ENCODE results near the gene POLG. TPM values are rescaled to one million over a fixed set of nuclear protein-coding genes. Genes with fewer than 3 reads are reported as not detected.

Gene POLG
- total RNA-seq, 2 donors from 2014 or later: 55.3 to 60.2 TPM

DNA sequence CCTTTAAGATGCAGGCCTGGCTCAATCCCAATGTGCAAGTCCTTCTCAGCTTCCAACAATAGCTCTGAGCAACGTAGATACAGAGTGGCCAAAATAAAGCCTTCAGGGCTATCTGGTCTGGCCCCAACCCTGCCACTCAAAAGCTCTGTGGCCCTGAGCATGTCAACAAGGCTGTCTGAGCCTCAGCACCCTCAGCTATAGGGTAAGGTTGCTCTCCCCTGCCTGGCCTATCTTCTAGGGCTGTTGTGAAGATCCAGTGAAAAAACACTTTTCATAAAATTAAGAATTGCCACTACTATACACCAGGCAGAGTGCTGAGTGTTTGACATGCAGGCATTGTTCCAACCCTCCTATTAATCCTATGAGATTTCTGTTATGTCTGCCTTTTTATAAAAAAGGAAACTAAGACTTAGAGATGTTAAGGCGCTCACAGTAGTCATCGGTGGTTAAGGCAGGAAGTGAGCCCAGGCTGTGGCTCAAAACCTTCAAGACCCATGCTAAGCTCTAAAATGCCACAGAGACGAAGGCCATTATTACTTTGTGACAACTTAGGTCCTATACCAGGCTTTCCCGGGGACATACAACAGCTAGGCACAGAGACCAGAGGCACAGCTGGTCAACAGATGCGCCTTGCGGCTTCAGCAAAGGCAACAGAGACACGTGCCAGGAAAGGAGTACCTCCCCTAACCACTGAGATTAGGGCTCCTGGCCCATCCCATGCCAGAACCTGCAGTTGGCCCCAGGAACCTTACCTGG is 5.1 kb downstream of the POLG start:
- 95 to 97% methylated on average over 5 to 8 of the region's 8 CpGs for WGBS, 2 experiments (ENCODE audit: insufficient coverage in 1 of 2, insufficient read length in 1 of 2)
- H3K27me3 Mint-ChIP-seq (ENCODE audit: insufficient read depth): no peaks in the 10 kb centered on the region
- Histone ChIP-seq H3K9ac (ENCODE audit: extremely low read depth, low read length, poor library complexity, severe bottlenecking) (no peak overlapping the region), H3K27me3 (ENCODE audit: control insufficient read depth, insufficient read depth, low read length, poor library complexity, severe bottlenecking) (no peaks in the 10 kb centered on the region), H3K27ac (ENCODE audit: low read depth, low read length) (no peak overlapping the region), H3K4me1 (ENCODE audit: control insufficient read depth, insufficient read depth, low read length) (peaks cover 16% of the 10 kb centered on the region), H3K36me3 (ENCODE audit: control insufficient read depth, insufficient read depth, low read length) (peaks cover 85% of the 10 kb centered on the region), H3K9me3 (ENCODE audit: control insufficient read depth, low read length) (no peaks in the 10 kb centered on the region), H3K4me3 (ENCODE audit: low read length) (no peak overlapping the region)
- DNase-seq: no peak
- TF ChIP-seq, protein P1, sequence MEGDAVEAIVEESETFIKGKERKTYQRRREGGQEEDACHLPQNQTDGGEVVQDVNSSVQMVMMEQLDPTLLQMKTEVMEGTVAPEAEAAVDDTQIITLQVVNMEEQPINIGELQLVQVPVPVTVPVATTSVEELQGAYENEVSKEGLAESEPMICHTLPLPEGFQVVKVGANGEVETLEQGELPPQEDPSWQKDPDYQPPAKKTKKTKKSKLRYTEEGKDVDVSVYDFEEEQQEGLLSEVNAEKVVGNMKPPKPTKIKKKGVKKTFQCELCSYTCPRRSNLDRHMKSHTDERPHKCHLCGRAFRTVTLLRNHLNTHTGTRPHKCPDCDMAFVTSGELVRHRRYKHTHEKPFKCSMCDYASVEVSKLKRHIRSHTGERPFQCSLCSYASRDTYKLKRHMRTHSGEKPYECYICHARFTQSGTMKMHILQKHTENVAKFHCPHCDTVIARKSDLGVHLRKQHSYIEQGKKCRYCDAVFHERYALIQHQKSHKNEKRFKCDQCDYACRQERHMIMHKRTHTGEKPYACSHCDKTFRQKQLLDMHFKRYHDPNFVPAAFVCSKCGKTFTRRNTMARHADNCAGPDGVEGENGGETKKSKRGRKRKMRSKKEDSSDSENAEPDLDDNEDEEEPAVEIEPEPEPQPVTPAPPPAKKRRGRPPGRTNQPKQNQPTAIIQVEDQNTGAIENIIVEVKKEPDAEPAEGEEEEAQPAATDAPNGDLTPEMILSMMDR (conservative IDR thresholded peaks at IDR 0.05): no peak
- H3K4me3 Mint-ChIP-seq: no peak overlapping the region
- peaks cover 66% of the 10 kb centered on the region for H3K36me3 Mint-ChIP-seq (ENCODE audit: low read depth)
- H3K9me3 Mint-ChIP-seq: no peaks in the 10 kb centered on the region
- H3K4me1 Mint-ChIP-seq: peaks cover 9% of the 10 kb centered on the region
- H3K27ac Mint-ChIP-seq: no peak overlapping the region

- no peak for DNase-seq
- Histone ChIP-seq H3K9ac (ENCODE audit: extremely low read depth, low read length, poor library complexity, severe bottlenecking) (no peak overlapping the region), H3K36me3 (ENCODE audit: control insufficient read depth, insufficient read depth, low read length) (peaks cover 91% of the 10 kb centered on the region), H3K4me3 (ENCODE audit: low read length) (no peak overlapping the region), H3K27me3 (ENCODE audit: control insufficient read depth, insufficient read depth, low read length, poor library complexity, severe bottlenecking) (no peaks in the 10 kb centered on the region), H3K27ac (ENCODE audit: low read depth, low read length) (no peak overlapping the region), H3K4me1 (ENCODE audit: control insufficient read depth, insufficient read depth, low read length) (peaks cover 16% of the 10 kb centered on the region), H3K9me3 (ENCODE audit: control insufficient read depth, low read length) (no peaks in the 10 kb centered on the region)
- H3K9me3 Mint-ChIP-seq: no peaks in the 10 kb centered on the region
- no peak overlapping the region for H3K27ac Mint-ChIP-seq
- WGBS, 2 experiments (ENCODE audit: insufficient coverage in 1 of 2, insufficient read length in 1 of 2): 92 to 94% methylated on average over 6 to 13 of the region's 13 CpGs
- no peak overlapping the region for H3K4me3 Mint-ChIP-seq
- no peaks in the 10 kb centered on the region for H3K27me3 Mint-ChIP-seq (ENCODE audit: insufficient read depth)
- H3K36me3 Mint-ChIP-seq (ENCODE audit: low read depth): peaks cover 73% of the 10 kb centered on the region
- H3K4me1 Mint-ChIP-seq: peaks cover 9% of the 10 kb centered on the region
- TF ChIP-seq, protein P1 (conservative IDR thresholded peaks at IDR 0.05): no peak
These were observed 6.0 kb downstream of the POLG start for GRCh38 chr15:89328398-89329254.

GRCh38 chr15:89327113-89327512 is 7.5 kb downstream of the POLG start:
- Histone ChIP-seq H3K27ac (ENCODE audit: low read depth, low read length) (no peak overlapping the region), H3K4me3 (ENCODE audit: low read length) (no peak overlapping the region), H3K9me3 (ENCODE audit: control insufficient read depth, low read length) (no peaks in the 10 kb centered on the region), H3K36me3 (ENCODE audit: control insufficient read depth, insufficient read depth, low read length) (peaks cover 96% of the 10 kb centered on the region), H3K9ac (ENCODE audit: extremely low read depth, low read length, poor library complexity, severe bottlenecking) (no peak overlapping the region), H3K4me1 (ENCODE audit: control insufficient read depth, insufficient read depth, low read length) (peaks cover 9% of the 10 kb centered on the region), H3K27me3 (ENCODE audit: control insufficient read depth, insufficient read depth, low read length, poor library complexity, severe bottlenecking) (no peaks in the 10 kb centered on the region)
- Mint-ChIP-seq H3K9me3 (no peaks in the 10 kb centered on the region), H3K4me1 (peaks cover 7% of the 10 kb centered on the region), H3K36me3 (ENCODE audit: low read depth) (peaks cover 80% of the 10 kb centered on the region), H3K27ac (no peak overlapping the region), H3K27me3 (ENCODE audit: insufficient read depth) (no peaks in the 10 kb centered on the region), H3K4me3 (no peak overlapping the region)
- no peak for DNase-seq
- TF ChIP-seq, protein P1 (conservative IDR thresholded peaks at IDR 0.05): no peak
- 95 to 98% methylated on average over 4 to 6 of the region's 6 CpGs for WGBS, 2 experiments (ENCODE audit: insufficient coverage in 1 of 2, insufficient read length in 1 of 2)
